ENCODE data around the gene SVOPL.

The SVOPL gene

DNA sequence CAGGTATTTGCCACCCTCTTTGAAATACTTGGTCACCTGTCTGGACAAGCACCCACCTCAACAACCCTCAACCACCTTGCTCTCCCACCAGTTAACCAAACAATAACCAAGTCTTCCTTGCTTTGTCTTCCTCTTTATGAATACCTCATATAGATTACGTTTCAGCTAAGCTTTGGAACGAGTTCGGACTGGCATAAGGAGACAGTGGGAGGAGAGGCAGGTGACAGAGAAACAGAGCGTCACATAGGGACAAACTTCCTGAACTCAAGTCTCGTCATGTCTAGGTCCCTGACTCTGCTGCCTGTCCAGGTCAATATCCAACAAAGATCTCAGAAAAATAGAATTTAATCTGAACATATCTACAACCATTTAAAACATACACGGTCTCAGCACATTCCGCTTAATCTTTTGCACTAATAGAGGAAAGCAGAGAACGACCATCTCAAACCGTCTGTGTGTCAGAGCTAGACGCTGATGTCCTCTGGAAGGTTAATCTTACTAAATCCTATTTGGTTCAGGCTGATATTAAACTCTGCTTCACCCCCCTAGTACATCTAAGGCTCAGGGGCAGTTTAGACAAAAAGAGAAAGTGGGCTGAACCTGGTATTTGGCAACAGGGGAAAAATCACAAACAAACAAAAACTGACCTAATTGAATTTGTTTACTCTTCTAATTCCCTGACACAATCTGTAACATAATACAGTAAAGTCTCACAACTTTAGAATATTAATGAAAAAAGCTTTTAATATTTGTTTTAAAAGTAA lies 26.4 kb upstream of the SVOPL start:
- H3K4me3 ChIP-seq (ENCODE audit: control insufficient read depth, low read depth, low read length), result no peak overlapping the region
- DNase-seq (ENCODE audit: low read depth), result no peak
- TF ChIP-seq, protein P1, sequence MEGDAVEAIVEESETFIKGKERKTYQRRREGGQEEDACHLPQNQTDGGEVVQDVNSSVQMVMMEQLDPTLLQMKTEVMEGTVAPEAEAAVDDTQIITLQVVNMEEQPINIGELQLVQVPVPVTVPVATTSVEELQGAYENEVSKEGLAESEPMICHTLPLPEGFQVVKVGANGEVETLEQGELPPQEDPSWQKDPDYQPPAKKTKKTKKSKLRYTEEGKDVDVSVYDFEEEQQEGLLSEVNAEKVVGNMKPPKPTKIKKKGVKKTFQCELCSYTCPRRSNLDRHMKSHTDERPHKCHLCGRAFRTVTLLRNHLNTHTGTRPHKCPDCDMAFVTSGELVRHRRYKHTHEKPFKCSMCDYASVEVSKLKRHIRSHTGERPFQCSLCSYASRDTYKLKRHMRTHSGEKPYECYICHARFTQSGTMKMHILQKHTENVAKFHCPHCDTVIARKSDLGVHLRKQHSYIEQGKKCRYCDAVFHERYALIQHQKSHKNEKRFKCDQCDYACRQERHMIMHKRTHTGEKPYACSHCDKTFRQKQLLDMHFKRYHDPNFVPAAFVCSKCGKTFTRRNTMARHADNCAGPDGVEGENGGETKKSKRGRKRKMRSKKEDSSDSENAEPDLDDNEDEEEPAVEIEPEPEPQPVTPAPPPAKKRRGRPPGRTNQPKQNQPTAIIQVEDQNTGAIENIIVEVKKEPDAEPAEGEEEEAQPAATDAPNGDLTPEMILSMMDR (conservative IDR thresholded peaks at IDR 0.05; ENCODE audit: control insufficient read depth, insufficient read depth, low read depth, low read length), result no peak

DNA sequence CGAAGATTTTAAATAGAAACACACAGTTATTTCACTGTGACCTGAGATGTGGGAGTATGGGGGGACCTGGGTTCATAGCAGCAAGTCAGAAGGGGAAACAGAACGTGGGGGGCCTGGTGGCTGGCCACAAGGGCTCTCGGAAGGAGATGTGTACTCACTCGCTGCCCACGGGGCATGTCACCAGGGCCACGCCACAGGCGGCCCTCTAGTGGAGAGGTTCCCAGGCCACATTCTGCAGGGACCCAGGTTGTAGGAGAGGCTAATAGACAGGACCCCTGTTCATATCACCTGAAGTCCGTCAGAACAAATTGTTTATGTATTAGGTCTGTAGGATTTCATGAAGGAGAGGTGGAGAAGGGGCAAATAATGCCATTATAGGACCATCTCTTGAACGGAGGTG lies 25.1 kb upstream of the SVOPL start:
- no peak overlapping the region for H3K4me3 ChIP-seq (ENCODE audit: control insufficient read depth, low read depth, low read length)
- TF ChIP-seq, protein P1 (conservative IDR thresholded peaks at IDR 0.05; ENCODE audit: control insufficient read depth, insufficient read depth, low read depth, low read length), result no peak
- DNase-seq (ENCODE audit: low read depth), result no peak

DNA sequence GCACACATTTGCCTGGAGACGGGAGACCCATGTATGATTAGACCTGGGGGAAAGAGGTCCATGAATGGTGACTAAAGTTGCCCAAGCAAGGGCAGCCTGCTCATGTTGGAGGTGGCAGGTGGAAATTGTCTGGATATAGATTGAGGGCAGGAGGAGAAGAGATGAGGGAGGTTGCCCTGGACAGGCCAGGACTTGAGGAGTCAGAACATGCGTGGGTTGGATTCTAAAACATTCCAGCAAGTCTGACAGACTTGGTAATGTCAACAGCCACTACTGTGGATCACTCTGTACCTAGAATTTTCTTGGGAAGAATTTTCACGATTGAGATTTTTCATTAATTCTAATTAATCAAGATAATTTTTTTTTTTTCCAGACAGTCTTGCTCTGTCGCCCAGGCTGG lies 19.1 kb upstream of the SVOPL start:
- no peak for DNase-seq (ENCODE audit: low read depth)

DNA sequence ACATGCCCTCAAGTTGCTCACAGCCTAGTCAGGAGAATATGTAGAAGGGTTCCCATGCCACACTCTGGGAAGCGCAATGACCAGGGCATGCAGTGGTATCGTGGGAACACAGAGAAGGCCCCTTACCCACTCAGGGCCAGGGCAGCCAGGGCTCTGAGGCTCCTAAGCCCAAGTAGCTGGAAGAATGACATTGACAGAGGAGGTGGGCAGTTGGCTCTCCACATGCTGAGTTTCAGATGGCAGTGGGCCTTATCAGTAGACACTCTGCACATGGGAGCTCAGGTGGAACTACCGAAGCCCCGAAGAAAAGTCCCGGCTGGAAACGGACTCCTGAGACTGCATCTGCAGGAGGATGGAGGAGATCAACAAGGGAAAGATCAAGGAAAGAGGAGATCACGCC lies 15.7 kb upstream of the SVOPL start:
- DNase-seq (ENCODE audit: low read depth), result no peak
- H3K4me3 ChIP-seq (ENCODE audit: control insufficient read depth, low read depth, low read length), result no peak overlapping the region
- TF ChIP-seq, protein P1 (conservative IDR thresholded peaks at IDR 0.05; ENCODE audit: control insufficient read depth, insufficient read depth, low read depth, low read length), result no peak

More for the DNA sequence above, 19.1 kb upstream of the SVOPL start:
- no peak overlapping the region for H3K4me3 ChIP-seq (ENCODE audit: control insufficient read depth, low read depth, low read length)
- TF ChIP-seq, protein P1 (conservative IDR thresholded peaks at IDR 0.05; ENCODE audit: control insufficient read depth, insufficient read depth, low read depth, low read length), result no peak

DNA sequence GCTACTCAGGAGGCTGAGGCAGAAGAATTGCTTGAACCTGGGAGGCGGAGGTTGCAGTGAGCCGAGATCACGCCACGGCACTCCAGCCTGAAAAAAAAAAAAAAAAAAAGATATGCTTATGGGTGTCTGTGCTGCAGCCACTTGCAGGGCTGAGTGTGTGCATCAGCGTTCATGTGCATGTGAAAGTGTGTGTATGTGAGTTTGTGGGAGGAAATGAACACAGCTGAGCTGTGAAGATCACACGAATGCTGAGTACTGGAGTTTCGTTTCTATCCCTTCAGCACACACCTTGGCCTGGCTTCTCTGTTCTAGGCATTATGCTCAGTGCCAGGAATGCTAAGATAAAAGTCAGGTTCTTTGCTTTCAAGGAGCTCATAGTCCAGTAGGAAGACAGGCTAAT lies 12.0 kb upstream of the SVOPL start:
- H3K4me3 ChIP-seq (ENCODE audit: control insufficient read depth, low read depth, low read length), result no peak overlapping the region
- DNase-seq (ENCODE audit: low read depth), result no peak
- TF ChIP-seq, protein P1 (conservative IDR thresholded peaks at IDR 0.05; ENCODE audit: control insufficient read depth, insufficient read depth, low read depth, low read length), result no peak

DNA sequence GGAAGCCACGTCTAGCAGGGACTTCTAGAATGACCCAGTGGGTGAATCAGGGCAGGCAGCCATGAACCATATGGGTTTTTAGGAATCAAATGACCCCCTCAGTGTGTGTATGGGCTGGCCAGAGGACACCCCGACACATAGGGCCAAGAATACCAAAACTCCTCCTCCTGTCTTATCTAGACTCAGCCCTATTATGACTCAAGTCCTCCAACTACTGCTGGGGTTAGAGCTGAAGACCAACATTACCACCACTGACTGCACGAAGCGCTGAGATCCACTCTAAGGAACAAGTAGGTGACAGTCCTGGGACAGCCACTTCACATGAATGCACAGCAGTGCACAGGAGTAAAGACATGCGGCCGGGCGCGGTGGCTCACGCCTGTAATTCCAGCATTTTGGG lies 11.5 kb upstream of the SVOPL start:
- DNase-seq (ENCODE audit: low read depth), result no peak
- TF ChIP-seq, protein P1 (conservative IDR thresholded peaks at IDR 0.05; ENCODE audit: control insufficient read depth, insufficient read depth, low read depth, low read length), result no peak
- no peak overlapping the region for H3K4me3 ChIP-seq (ENCODE audit: control insufficient read depth, low read depth, low read length)
